NCI-H1436 treated with DMSO at 0.1 percent for 48 hours (cell line): Measurements from ENCODE around the gene COPG2.

ENCODE experiments used
- DNase-seq: peaks from one replicate; lab custom pipeline; 2025; lab: John Stamatoyannopoulos, UW

The COPG2 gene

GRCh38 chr7:130473876-130474275, 194.7 kb downstream of the COPG2 start:
- peak; percentile 83 for DNase-seq

GRCh38 chr7:130473289-130473688, 195.3 kb downstream of the COPG2 start:
- no peak for DNase-seq

- DNase-seq: no peak
Observed at GRCh38 chr7:130471974-130472373, 196.6 kb downstream of the COPG2 start.

- no peak for DNase-seq
Observed at GRCh38 chr7:130468612-130469011, 199.9 kb downstream of the COPG2 start.

- no peak for DNase-seq
Observed at GRCh38 chr7:130463553-130464434, 204.8 kb downstream of the COPG2 start.

GRCh38 chr7:130461272-130461671, 207.3 kb downstream of the COPG2 start:
- DNase-seq: no peak

- no peak for DNase-seq
Observed at GRCh38 chr7:130458257-130458656, 210.3 kb downstream of the COPG2 start.
